ENCODE measurements around the gene TMEM101.

DNA sequence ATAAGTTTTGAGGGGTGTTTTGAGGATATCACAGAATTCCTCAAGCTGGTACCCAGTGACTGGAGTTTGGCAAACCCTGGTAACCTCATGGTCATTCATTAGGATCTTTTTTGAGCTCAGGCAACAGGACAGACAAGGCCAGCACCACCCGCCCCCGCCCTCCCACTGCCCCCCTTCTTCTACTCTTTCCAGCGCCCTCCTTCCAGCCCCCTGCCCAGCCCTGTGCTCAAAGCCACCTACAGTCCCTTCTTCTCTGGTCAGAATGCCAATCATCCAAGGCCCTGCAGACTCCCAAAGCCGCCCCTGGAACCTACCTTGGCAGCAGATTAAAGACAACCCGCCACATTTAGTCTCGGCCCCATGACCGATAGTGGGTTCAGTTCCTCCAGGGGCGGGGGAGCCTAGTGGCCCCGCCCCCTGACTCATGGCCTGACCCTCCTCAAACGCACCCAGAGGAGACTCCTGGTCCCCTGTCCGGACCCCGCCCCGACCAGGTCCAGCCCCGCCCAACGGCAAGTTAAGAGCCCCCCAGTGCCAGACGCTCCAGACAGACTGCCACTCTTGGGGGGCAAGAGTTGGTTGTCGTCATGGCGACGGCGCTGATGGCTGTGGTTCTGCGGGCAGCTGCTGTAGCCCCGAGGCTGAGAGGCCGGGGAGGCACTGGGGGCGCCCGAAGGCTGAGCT is 10.5 kb downstream of the TMEM101 start, which contains the start of gene NAGS:
- TF ChIP-seq CTCF (IDR thresholded peaks at IDR 0.05) (no peak), POLR2AphosphoS5 (IDR thresholded peaks at IDR 0.05) (no peak), POLR2A (IDR thresholded peaks at IDR 0.05; ENCODE audit: low read depth) (no peak)
